ENCODE results near the gene DNAH14.
"Not testable (repeated sequence)": the region's sequence is repeated elsewhere in the genome, so short reads cannot be mapped to it uniquely, and the experiment has no call there.

DNAH14 gene

GRCh38 chr1:225250432-225250831 is 321.0 kb downstream of the DNAH14 start:
- DNase-seq (ENCODE audit: low read depth in 2 of 3, low spot score in 1 of 3): no peak

- DNase-seq (ENCODE audit: low read depth in 2 of 3, low spot score in 1 of 3): no peak
Measured at GRCh38 chr1:225253173-225253572, 323.7 kb downstream of the DNAH14 start.

GRCh38 chr1:225253784-225254183 is 324.3 kb downstream of the DNAH14 start:
- no peak for DNase-seq (ENCODE audit: low read depth in 2 of 3, low spot score in 1 of 3)

GRCh38 chr1:225254676-225255075 is 325.2 kb downstream of the DNAH14 start:
- no peak for DNase-seq (ENCODE audit: low read depth in 2 of 3, low spot score in 1 of 3)

GRCh38 chr1:225257081-225257480 is 327.6 kb downstream of the DNAH14 start:
- DNase-seq (ENCODE audit: low read depth in 2 of 3, low spot score in 1 of 3): no peak

DNA sequence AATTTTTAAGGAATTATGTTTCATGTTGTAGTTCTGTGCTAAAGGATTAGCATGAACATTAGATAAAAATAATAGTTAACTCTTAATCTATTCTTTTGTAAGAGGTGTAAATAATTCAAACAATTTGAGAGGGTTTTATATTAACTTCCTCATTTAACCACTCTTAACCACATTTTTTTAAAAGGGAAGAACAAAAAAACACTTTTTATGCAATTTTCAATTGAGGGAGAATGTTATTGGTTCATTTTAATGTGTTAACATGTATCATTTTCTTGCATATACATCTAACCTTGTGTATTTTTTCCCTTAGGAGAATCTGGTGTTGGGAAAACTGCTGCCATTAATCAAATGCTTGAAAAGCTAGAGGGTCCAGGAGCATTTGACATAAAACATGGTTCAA is 329.3 kb downstream of the DNAH14 start:
- no peak for DNase-seq (ENCODE audit: low read depth in 2 of 3, low spot score in 1 of 3)

- no peak for DNase-seq (ENCODE audit: low read depth in 2 of 3, low spot score in 1 of 3)
Measured at GRCh38 chr1:225259542-225259941, 330.1 kb downstream of the DNAH14 start.

GRCh38 chr1:225260319-225260718 is 330.8 kb downstream of the DNAH14 start:
- DNase-seq (ENCODE audit: low read depth in 2 of 3, low spot score in 1 of 3): no peak

DNA sequence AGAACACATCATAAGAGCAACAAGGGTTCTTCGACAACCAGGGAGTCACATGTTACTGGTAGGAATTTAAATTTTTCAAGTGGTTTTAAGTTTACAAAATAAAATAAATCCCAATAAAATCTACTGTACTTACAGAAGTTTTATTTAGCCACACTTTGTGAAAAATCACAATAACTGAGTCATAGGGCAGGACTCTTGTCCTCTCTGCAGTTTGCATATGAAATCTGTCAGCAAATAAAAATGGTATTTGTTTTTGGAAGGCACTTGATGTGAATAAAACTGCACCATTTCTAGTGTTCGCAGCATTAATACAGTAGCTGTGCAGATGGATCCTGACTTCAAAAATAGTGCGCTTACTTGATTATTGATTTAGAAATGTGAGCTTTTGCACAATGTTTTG is 348.0 kb downstream of the DNAH14 start:
- no peak for DNase-seq (ENCODE audit: low read depth in 2 of 3, low spot score in 1 of 3)

DNA sequence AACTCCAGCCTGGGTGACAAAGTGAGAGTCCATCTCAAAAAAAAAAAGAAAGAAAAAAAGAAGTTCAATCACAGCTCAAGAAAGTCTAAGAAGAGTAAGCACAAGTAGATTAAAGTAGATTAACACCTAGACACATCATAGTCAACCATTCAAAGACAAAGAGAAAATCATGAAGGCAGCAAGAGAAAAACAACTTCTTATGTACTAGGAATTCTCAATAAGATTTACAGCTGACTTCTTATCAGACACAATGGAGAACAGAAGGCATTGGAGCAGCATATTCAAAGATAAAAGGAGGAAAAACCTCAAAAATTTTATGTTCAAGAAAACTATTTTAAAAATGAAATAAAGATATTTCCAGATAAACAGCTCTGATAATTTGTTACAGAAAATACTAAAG is 351.1 kb downstream of the DNAH14 start:
- no peak for DNase-seq (ENCODE audit: low read depth in 2 of 3, low spot score in 1 of 3)

DNA sequence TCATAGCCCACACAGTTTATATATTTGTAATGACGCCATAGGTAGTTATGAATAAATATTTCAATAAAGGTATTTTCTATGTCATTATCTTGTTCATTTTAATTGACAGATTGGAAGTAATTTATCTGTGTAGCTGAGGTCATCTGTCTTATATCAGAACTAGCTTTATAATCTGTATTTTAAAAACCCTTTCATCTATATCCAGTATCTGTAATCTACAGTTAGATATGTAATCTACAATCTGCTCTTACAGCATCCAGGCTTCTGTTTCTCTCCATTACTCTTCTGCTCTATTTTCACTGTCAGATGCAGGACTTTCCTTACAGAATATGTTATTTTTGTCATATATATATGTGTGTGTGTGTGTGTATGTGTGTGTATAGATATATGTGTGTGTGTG is 360.8 kb downstream of the DNAH14 start:
- no peak for DNase-seq (ENCODE audit: low read depth in 2 of 3, low spot score in 1 of 3)

DNA sequence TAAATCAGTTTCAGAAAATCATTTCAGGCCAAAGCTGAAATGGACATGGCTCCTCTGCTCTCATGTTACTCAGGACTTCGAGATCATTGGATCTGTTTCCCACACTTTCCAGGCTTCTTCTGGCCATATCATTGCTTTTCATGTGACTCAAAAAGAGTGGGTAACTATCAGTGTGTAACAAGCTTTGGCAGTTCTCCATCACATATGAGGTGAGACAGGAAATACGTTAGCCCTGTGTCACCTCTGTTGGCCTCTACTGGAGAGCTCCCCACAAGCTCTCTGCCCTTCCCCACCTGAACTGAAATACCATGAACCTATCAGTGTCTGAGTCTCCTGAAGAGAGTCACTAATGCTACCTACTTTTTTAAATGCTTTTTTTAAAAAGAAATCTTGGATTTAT is 370.1 kb downstream of the DNAH14 start:
- DNase-seq (ENCODE audit: low read depth in 2 of 3, low spot score in 1 of 3): no peak

GRCh38 chr1:225300381-225300780 is 370.9 kb downstream of the DNAH14 start:
- no peak for DNase-seq (ENCODE audit: low read depth in 2 of 3, low spot score in 1 of 3)

DNA sequence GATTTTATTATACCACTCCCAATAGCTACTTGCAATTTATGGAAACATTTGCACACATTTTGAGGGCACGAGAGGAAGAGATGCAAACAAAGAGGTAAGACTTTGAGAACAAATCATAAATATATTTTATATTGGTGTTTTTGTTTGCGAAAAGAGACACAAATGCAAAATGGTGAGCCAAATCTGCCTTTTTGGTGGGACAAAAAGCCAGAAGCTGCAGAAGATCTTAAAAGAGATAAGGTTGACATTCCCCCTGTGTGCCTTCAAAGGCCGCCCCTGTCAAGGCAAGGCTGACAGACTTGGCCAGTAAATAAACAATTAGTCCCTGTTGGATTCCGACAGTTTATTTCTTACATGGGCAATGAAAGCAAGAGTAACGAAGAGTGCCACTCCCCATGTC is 375.5 kb downstream of the DNAH14 start:
- no peak for DNase-seq (ENCODE audit: low read depth in 2 of 3, low spot score in 1 of 3)

DNA sequence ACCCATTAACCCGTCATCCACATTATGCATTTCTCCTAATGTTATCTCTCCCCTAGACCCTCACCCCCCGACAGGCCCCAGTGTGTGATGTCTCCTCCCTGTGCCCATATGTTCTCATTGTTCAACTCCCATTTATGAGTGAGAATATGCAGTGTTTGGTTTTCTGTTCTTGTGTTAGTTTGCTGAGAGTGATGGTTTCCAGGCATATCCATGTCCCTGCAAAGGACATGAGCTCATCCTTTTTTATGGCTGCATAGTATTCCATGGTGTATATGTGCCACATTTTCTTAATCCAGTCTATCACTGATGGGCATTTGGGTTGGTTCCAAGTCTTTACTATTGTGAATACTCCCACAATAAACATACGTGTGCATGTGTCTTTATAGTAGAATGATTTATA is 381.1 kb downstream of the DNAH14 start:
- not testable (repeated sequence) for DNase-seq (ENCODE audit: low read depth in 2 of 3, low spot score in 1 of 3)

- DNase-seq (ENCODE audit: low read depth in 2 of 3, low spot score in 1 of 3): peak in 2 of 3 donors; percentile 4 to 32
Measured at GRCh38 chr1:225318706-225319575, 389.5 kb downstream of the DNAH14 start.

DNA sequence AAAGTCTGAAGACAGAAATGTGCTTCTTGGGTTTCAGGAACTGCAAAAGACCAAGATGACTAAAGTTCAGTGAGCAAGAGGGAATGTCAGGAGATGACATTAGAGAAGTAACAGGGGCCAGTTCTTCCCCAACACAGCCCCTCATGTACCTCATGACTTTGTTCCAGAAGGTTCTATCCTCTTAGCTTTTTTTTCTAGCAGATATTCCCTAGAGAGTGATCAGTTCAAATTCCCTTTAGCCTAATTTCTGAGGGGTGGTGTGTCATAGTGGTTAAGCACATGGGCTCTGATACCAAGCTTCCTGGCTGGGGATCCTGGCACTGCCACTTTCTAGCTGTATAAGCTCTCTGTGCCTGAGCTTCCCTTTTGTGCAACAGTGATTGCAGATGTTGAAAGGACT is 390.4 kb downstream of the DNAH14 start:
- DNase-seq (ENCODE audit: low read depth in 2 of 3, low spot score in 1 of 3): no peak

DNA sequence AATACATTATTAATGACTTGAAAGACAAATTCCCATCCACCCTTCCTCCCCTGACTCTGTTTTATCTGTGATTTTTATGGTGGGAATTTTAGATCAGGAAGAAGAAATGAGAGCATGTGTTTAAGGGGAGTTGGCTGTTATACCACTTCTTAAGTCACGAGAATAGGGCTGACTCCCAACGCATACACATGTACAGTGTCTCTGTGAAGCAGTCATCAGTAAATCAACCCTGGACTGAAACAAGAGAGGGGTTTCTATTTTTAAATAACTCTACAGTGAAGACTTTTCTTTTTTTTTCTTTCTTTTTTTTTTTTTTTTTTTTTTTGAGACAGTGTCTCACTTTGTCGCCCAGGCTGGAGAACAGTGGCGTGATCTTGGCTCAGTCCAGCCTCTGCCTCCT is 392.3 kb downstream of the DNAH14 start:
- DNase-seq (ENCODE audit: low read depth in 2 of 3, low spot score in 1 of 3): no peak

- no peak for DNase-seq (ENCODE audit: low read depth in 2 of 3, low spot score in 1 of 3)
Measured at GRCh38 chr1:225329041-225329440, 399.6 kb downstream of the DNAH14 start.

- DNase-seq (ENCODE audit: low read depth in 2 of 3, low spot score in 1 of 3): not testable (repeated sequence)
Measured at GRCh38 chr1:225329996-225330395, 400.5 kb downstream of the DNAH14 start.

- no peak for DNase-seq (ENCODE audit: low read depth in 2 of 3, low spot score in 1 of 3)
Measured at GRCh38 chr1:225332686-225333085, 403.2 kb downstream of the DNAH14 start.

- DNase-seq (ENCODE audit: low read depth in 2 of 3, low spot score in 1 of 3): not testable (repeated sequence)
Measured at GRCh38 chr1:225335098-225335778, 405.8 kb downstream of the DNAH14 start.

DNA sequence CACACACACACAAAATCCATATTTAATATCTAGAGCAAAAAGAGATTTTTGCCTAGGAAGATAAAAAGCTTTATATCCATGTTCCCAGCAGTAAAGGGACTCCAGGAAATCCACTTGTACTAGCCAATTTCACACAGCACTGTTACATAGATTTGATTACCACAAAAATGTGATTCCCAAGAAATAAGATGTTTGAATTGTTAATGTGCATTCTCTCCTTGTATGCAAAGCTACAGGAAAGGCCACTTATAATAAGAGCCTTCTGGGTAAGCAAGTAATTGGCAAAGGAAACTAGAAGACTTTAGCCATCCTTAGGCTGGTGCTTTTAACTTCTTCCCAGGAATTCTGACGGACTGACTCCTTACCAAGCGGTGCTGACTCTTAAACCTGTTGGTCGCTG is 409.1 kb downstream of the DNAH14 start:
- DNase-seq (ENCODE audit: low read depth in 2 of 3, low spot score in 1 of 3): no peak
